Neural crest cell (in vitro differentiated cells): Measurements from ENCODE around the gene CACNA2D3. TPM values are rescaled to one million over a fixed set of nuclear protein-coding genes. Genes with fewer than 3 reads are reported as not detected.
A peak's percentile ranks its signal among the peaks of the same experiment; 100 is the strongest.

Experiments
- DNase-seq: peaks from one replicate; pipeline ENCODE4 v3.0.0; 2021; ENCODE audit warnings: low read depth, mixed read lengths, low spot score
- H3K27ac Mint-ChIP-seq: one replicate; pipeline ENCODE4 v1.8.0; 2021; ENCODE audit warnings: mild to moderate bottlenecking, mixed read lengths; ENCODE audit not compliant: unreplicated experiment
- H3K27me3 Mint-ChIP-seq: 2 replicates; pipeline ENCODE4 v1.8.0; 2021; ENCODE audit warnings: low read depth, mild to moderate bottlenecking, mixed read lengths
- H3K36me3 Mint-ChIP-seq: 2 replicates; pipeline ENCODE4 v1.8.0; 2021; ENCODE audit warnings: low read depth, mild to moderate bottlenecking, mixed read lengths
- H3K4me1 Mint-ChIP-seq: 2 replicates; pipeline ENCODE4 v1.8.0; 2021; ENCODE audit warnings: mixed read lengths
- H3K4me3 Mint-ChIP-seq: one replicate; pipeline ENCODE4 v1.8.0; 2021; ENCODE audit warnings: mild to moderate bottlenecking, mixed read lengths
- H3K9me3 Mint-ChIP-seq: 2 replicates; pipeline ENCODE4 v1.8.0; 2021; ENCODE audit warnings: mixed read lengths
- CTCF ChIP-seq: fragments of 200-600 bp; sonication (generic); conservative IDR thresholded peaks from 2 replicates; pipeline ENCODE4 v1.5.0; 2021; ENCODE audit warnings: antibody characterized with exemption, mild to moderate bottlenecking
- total RNA-seq: library from RNA; stranded (reverse); gene quantifications from 2 replicates; pipeline ENCODE4 v1.2.1, GENCODE V29; 2021

The CACNA2D3 gene
- total RNA-seq, 1 donor from 2014 or later: 0.82 TPM

- H3K9me3 Mint-ChIP-seq: no peaks in the 10 kb centered on the region
- H3K4me1 Mint-ChIP-seq: peaks cover 17% of the 10 kb centered on the region
- TF ChIP-seq CTCF: peak; percentile 44
- no peak for DNase-seq
- H3K36me3 Mint-ChIP-seq: no peaks in the 10 kb centered on the region
- H3K4me3 Mint-ChIP-seq: no peak overlapping the region
- no peaks in the 10 kb centered on the region for H3K27me3 Mint-ChIP-seq
- H3K27ac Mint-ChIP-seq: no peak overlapping the region
These were observed 891.0 kb downstream of the CACNA2D3 start for GRCh38 chr3:55013145-55013925.

GRCh38 chr3:55014081-55014480 lies 891.7 kb downstream of the CACNA2D3 start:
- Mint-ChIP-seq H3K27me3 (no peaks in the 10 kb centered on the region), H3K36me3 (no peaks in the 10 kb centered on the region), H3K27ac (no peak overlapping the region), H3K4me1 (peaks cover 17% of the 10 kb centered on the region), H3K4me3 (no peak overlapping the region), H3K9me3 (no peaks in the 10 kb centered on the region)
- DNase-seq: no peak
- no peak for TF ChIP-seq CTCF

- no peak for DNase-seq
- Mint-ChIP-seq H3K4me1 (peaks cover 17% of the 10 kb centered on the region), H3K36me3 (no peaks in the 10 kb centered on the region), H3K27me3 (no peaks in the 10 kb centered on the region), H3K4me3 (no peak overlapping the region), H3K27ac (no peak overlapping the region), H3K9me3 (no peaks in the 10 kb centered on the region)
- TF ChIP-seq CTCF: no peak
These were observed 892.6 kb downstream of the CACNA2D3 start for GRCh38 chr3:55014906-55015305.

- DNase-seq: no peak
- no peak for TF ChIP-seq CTCF
- Mint-ChIP-seq H3K27me3 (no peaks in the 10 kb centered on the region), H3K36me3 (no peaks in the 10 kb centered on the region), H3K9me3 (no peaks in the 10 kb centered on the region), H3K4me1 (peaks cover 13% of the 10 kb centered on the region), H3K4me3 (no peak overlapping the region), H3K27ac (no peak overlapping the region)
These were observed 895.5 kb downstream of the CACNA2D3 start for GRCh38 chr3:55017876-55018275.

GRCh38 chr3:55030938-55031337 lies 908.6 kb downstream of the CACNA2D3 start:
- no peak overlapping the region for H3K4me3 Mint-ChIP-seq
- no peak overlapping the region for H3K27ac Mint-ChIP-seq
- H3K9me3 Mint-ChIP-seq: peaks cover 7% of the 10 kb centered on the region
- DNase-seq: no peak
- H3K36me3 Mint-ChIP-seq: no peaks in the 10 kb centered on the region
- TF ChIP-seq CTCF: no peak
- no peaks in the 10 kb centered on the region for H3K27me3 Mint-ChIP-seq
- H3K4me1 Mint-ChIP-seq: peaks cover 11% of the 10 kb centered on the region
